ENCODE data around the gene SUPT6H. TPM values are rescaled to one million over a fixed set of nuclear protein-coding genes. Genes with fewer than 3 reads are reported as not detected.

Gene SUPT6H
- total RNA-seq, 2 donors from 2014 or later: 40.1 to 47.1 TPM

GRCh38 chr17:28700278-28700677 is 38.3 kb downstream of the SUPT6H start:
- no peak overlapping the region for H3K9ac ChIP-seq (ENCODE audit: low read depth in 2 of 2, low read length in 2 of 2)
- DNase-seq: no peak

GRCh38 chr17:28700830-28701492 is 39.0 kb downstream of the SUPT6H start:
- Histone ChIP-seq H3K9me3 (no peaks in the 10 kb centered on the region), H3K9ac (ENCODE audit: low read depth in 2 of 2, low read length in 2 of 2) (no peak overlapping the region), H3K36me3 (peaks cover 38% of the 10 kb centered on the region), H3K27ac (no peak overlapping the region), H3K4me3 (no peak overlapping the region), H3K27me3 (no peaks in the 10 kb centered on the region), H3K4me1 (no peaks in the 10 kb centered on the region)
- TF ChIP-seq, protein P1, sequence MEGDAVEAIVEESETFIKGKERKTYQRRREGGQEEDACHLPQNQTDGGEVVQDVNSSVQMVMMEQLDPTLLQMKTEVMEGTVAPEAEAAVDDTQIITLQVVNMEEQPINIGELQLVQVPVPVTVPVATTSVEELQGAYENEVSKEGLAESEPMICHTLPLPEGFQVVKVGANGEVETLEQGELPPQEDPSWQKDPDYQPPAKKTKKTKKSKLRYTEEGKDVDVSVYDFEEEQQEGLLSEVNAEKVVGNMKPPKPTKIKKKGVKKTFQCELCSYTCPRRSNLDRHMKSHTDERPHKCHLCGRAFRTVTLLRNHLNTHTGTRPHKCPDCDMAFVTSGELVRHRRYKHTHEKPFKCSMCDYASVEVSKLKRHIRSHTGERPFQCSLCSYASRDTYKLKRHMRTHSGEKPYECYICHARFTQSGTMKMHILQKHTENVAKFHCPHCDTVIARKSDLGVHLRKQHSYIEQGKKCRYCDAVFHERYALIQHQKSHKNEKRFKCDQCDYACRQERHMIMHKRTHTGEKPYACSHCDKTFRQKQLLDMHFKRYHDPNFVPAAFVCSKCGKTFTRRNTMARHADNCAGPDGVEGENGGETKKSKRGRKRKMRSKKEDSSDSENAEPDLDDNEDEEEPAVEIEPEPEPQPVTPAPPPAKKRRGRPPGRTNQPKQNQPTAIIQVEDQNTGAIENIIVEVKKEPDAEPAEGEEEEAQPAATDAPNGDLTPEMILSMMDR (IDR thresholded peaks at IDR 0.05): no peak
- intact Hi-C loops (cut with DNase I): no loop called here
- DNase-seq: no peak

More at GRCh38 chr17:28700278-28700677, 38.3 kb downstream of the SUPT6H start:
- H3K4me1 ChIP-seq: no peaks in the 10 kb centered on the region
- H3K36me3 ChIP-seq: peaks cover 42% of the 10 kb centered on the region
- no peak overlapping the region for H3K27ac ChIP-seq
- H3K27me3 ChIP-seq: no peaks in the 10 kb centered on the region
- TF ChIP-seq, protein P1 (IDR thresholded peaks at IDR 0.05): no peak
- H3K9me3 ChIP-seq: no peaks in the 10 kb centered on the region
- intact Hi-C loops (cut with DNase I): no loop called here
- no peak overlapping the region for H3K4me3 ChIP-seq

DNA sequence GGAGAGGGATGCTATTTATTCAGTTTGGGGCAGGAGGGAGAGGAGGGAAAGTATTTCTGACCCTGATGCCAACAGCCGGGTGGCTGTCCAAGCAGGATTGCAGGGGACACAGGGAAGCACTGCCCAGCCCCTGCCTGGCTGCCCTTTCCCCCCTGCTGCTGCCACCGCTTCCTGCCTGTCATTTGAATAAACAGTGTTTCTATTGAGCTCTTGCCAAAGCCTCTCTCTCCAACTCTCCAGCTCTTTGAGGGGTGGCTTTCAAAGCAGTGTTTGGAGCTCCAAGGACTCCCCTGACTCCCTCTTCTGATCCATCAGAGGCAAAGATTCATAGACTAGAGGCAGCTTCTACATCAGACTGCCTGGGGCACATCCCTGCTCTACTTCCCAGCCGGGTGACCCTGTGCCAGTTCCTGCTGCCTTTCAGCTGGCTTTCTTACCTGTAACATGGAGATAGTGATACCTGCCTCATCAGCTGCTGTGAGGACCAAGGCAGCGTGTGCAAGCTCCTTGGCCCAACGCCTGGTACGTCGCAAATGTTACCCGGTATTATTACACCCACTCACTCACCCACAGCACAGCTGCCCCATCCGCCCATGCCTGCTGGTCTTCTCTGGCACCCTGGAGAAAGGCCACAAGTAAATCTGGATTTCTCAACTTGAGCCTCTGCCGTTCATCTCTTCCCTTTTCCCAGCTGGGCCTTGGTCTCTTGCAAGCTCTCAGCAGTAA is 40.2 kb downstream of the SUPT6H start:
- Histone ChIP-seq H3K36me3 (peaks cover 30% of the 10 kb centered on the region), H3K9ac (ENCODE audit: low read depth in 2 of 2, low read length in 2 of 2) (no peak overlapping the region), H3K9me3 (no peaks in the 10 kb centered on the region), H3K4me1 (no peaks in the 10 kb centered on the region), H3K27me3 (no peaks in the 10 kb centered on the region), H3K4me3 (no peak overlapping the region), H3K27ac (no peak overlapping the region)
- intact Hi-C loops (cut with DNase I): no loop called here
- TF ChIP-seq, protein P1 (IDR thresholded peaks at IDR 0.05): no peak
- DNase-seq: no peak

DNA sequence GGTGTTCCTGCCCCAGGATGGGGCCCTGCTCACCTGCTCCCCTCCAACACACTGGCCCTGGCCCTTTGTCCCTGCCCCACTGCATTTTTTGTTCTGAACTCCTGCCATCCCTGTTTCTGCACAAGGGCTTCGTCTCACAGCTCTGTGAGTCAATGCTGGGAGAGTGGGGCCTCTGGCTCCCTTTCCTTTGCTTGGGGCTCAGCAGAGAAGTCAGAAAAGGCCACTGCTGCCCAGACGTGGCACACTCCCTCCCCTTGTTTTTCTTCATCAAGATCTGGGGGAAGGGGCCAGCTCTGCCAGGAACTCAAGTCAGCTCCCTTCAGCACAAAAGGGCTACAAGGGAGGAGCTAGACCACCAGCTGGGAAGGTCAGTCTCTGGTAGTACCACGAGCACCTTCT is 40.7 kb downstream of the SUPT6H start:
- Histone ChIP-seq H3K9ac (ENCODE audit: low read depth in 2 of 2, low read length in 2 of 2) (no peak overlapping the region), H3K4me3 (no peak overlapping the region), H3K4me1 (no peaks in the 10 kb centered on the region), H3K27me3 (no peaks in the 10 kb centered on the region), H3K36me3 (peaks cover 25% of the 10 kb centered on the region), H3K27ac (no peak overlapping the region), H3K9me3 (no peaks in the 10 kb centered on the region)
- no peak for DNase-seq
- TF ChIP-seq, protein P1 (IDR thresholded peaks at IDR 0.05): no peak
- intact Hi-C loops (cut with DNase I): no loop called here

DNA sequence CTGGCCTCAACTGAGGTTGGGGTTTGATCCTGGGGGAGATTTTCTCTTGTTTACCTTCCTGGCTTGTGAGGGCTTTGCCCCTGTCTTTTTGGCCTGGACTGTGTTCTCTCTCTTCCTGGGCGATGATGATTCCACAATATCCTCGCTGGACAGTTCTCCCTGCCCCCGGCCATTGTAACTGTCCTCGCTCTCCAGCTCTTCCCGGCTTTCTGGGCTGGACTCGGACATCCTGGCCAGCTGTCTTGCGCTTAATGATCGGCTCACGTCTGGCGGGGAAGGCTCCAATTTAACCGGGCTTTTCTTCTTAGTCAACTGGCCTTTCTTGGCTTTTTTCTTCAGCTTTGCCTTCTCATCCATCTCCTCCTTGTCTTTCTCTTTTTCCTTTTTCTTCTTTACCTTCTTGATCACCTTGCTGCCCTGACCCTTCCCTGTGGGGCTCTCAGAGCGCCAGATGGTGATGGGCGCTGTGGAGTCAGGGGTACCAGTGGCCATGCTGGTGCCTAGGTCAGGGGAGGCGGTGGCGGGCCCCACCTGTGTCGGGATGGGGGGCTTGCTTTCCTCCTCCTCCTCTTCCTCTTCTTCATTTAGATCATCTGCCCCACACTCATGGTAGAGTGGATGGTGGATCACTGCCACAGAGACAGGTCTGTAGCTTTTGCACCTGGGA is 41.7 kb downstream of the SUPT6H start:
- H3K4me1 ChIP-seq: no peaks in the 10 kb centered on the region
- no peak overlapping the region for H3K27ac ChIP-seq
- DNase-seq: no peak
- H3K4me3 ChIP-seq: no peak overlapping the region
- peaks cover 23% of the 10 kb centered on the region for H3K36me3 ChIP-seq
- H3K9ac ChIP-seq (ENCODE audit: low read depth in 2 of 2, low read length in 2 of 2): no peak overlapping the region
- no peaks in the 10 kb centered on the region for H3K27me3 ChIP-seq
- H3K9me3 ChIP-seq: no peaks in the 10 kb centered on the region
- TF ChIP-seq, protein P1 (IDR thresholded peaks at IDR 0.05): no peak
- intact Hi-C loops (cut with DNase I): no loop called here
